ENCODE measurements around the gene SLC6A13.
"Not testable (repeated sequence)": the region's sequence is repeated elsewhere in the genome, so short reads cannot be mapped to it uniquely, and the experiment has no call there.

The SLC6A13 gene

GRCh38 chr12:197911-198695 lies 64.5 kb downstream of the SLC6A13 start:
- DNase-seq (ENCODE audit: low read depth in 2 of 2): no peak

- DNase-seq (ENCODE audit: low read depth in 2 of 2): no peak
These were observed 65.3 kb downstream of the SLC6A13 start for GRCh38 chr12:197347-197746.

- DNase-seq (ENCODE audit: low read depth in 2 of 2): no peak
These were observed 66.2 kb downstream of the SLC6A13 start for GRCh38 chr12:196436-196835.

- DNase-seq (ENCODE audit: low read depth in 2 of 2): no peak
These were observed 66.7 kb downstream of the SLC6A13 start for GRCh38 chr12:195951-196350.

- no peak for DNase-seq (ENCODE audit: low read depth in 2 of 2)
These were observed 67.5 kb downstream of the SLC6A13 start for GRCh38 chr12:195156-195555.

GRCh38 chr12:194276-194675 lies 68.4 kb downstream of the SLC6A13 start:
- no peak for DNase-seq (ENCODE audit: low read depth in 2 of 2)

- DNase-seq (ENCODE audit: low read depth in 2 of 2): no peak
These were observed 69.4 kb downstream of the SLC6A13 start for GRCh38 chr12:193261-193660.

- no peak for DNase-seq (ENCODE audit: low read depth in 2 of 2)
These were observed 71.1 kb downstream of the SLC6A13 start for GRCh38 chr12:191541-191940.

GRCh38 chr12:190881-191280 lies 71.8 kb downstream of the SLC6A13 start:
- no peak for DNase-seq (ENCODE audit: low read depth in 2 of 2)

- no peak for DNase-seq (ENCODE audit: low read depth in 2 of 2)
These were observed 73.0 kb downstream of the SLC6A13 start for GRCh38 chr12:189622-189962.

- peak; percentile 10 to 37 for DNase-seq (ENCODE audit: low read depth in 2 of 2)
These were observed 73.6 kb downstream of the SLC6A13 start for GRCh38 chr12:188910-189621.

GRCh38 chr12:187986-188909 lies 74.4 kb downstream of the SLC6A13 start:
- not testable (repeated sequence) for DNase-seq (ENCODE audit: low read depth in 2 of 2)

- DNase-seq (ENCODE audit: low read depth in 2 of 2): no peak
These were observed 76.5 kb downstream of the SLC6A13 start for GRCh38 chr12:186006-186625.

- no peak for DNase-seq (ENCODE audit: low read depth in 2 of 2)
These were observed 77.1 kb downstream of the SLC6A13 start for GRCh38 chr12:185576-185955.

GRCh38 chr12:184811-185575 lies 77.6 kb downstream of the SLC6A13 start:
- no peak for DNase-seq (ENCODE audit: low read depth in 2 of 2)

- no peak for DNase-seq (ENCODE audit: low read depth in 2 of 2)
These were observed 80.2 kb downstream of the SLC6A13 start for GRCh38 chr12:182381-182892.

- no peak for DNase-seq (ENCODE audit: low read depth in 2 of 2)
These were observed 80.7 kb downstream of the SLC6A13 start for GRCh38 chr12:181921-182320.

- no peak for DNase-seq (ENCODE audit: low read depth in 2 of 2)
These were observed 82.2 kb downstream of the SLC6A13 start for GRCh38 chr12:180445-180844.

- DNase-seq (ENCODE audit: low read depth in 2 of 2): no peak
These were observed 82.8 kb downstream of the SLC6A13 start for GRCh38 chr12:179885-180284.

- no peak for DNase-seq (ENCODE audit: low read depth in 2 of 2)
These were observed 83.3 kb downstream of the SLC6A13 start for GRCh38 chr12:179131-179884.

Data from stimulated activated CD4-positive, alpha-beta T cell treated with anti-CD3 and anti-CD28 coated beads, Interleukin-12 subunit alpha, Interleukin-12 subunit beta, amount 100 ng/mL, for 24 hours (primary cell).